ENCODE results near the gene RNF34. TPM values are rescaled to one million over a fixed set of nuclear protein-coding genes. Genes with fewer than 3 reads are reported as not detected.

Gene RNF34
- total and polyA plus RNA-seq, 4 experiments from 2014 or later: 61.3 to 95.3 (median 86.7) TPM

GRCh38 chr12:121436706-121437105 lies 36.8 kb downstream of the RNF34 start:
- Histone ChIP-seq H3K27ac (ENCODE audit: low read depth, low read length) (no peak overlapping the region), H3K9me3 (ENCODE audit: control insufficient read depth in 1 of 2, low read length in 2 of 2) (no peaks in the 10 kb centered on the region), H3K4me1 (ENCODE audit: insufficient read depth, low read length) (no peaks in the 10 kb centered on the region), H3K27me3 (ENCODE audit: insufficient read depth, low read length) (no peaks in the 10 kb centered on the region), H3K4me3 (ENCODE audit: low read length in 2 of 2) (no peak overlapping the region), H3K36me3 (ENCODE audit: insufficient read depth, low read length) (peaks cover 41% of the 10 kb centered on the region)
- Mint-ChIP-seq H3K4me1 (peaks cover 0 to 6% (median 1%) of the 10 kb centered on the region in 4 donors), H3K27ac (peak overlapping the region in 3 of 7 donors; percentile 4 to 82 (median 61)), H3K36me3 (peaks cover 54 to 79% of the 10 kb centered on the region in 2 donors), H3K4me3 (no peak overlapping the region), H3K9me3 (peaks cover 0 to 4% (median 0%) of the 10 kb centered on the region in 8 donors), H3K27me3 (no peaks in the 10 kb centered on the region)
- ChIA-PET CTCF (ENCODE audit: partially characterized antibody) (interaction anchor here (1.1 kb wide), 1 partner anchor 31 kb away, joined by 3 read pairs; no protein-coding TSS in a partner anchor), POLR2A (ENCODE audit: partially characterized antibody) (no interaction called here)
- intact Hi-C loops (cut with micrococcal nuclease): no loop called here
- no peak for DNase-seq

DNA sequence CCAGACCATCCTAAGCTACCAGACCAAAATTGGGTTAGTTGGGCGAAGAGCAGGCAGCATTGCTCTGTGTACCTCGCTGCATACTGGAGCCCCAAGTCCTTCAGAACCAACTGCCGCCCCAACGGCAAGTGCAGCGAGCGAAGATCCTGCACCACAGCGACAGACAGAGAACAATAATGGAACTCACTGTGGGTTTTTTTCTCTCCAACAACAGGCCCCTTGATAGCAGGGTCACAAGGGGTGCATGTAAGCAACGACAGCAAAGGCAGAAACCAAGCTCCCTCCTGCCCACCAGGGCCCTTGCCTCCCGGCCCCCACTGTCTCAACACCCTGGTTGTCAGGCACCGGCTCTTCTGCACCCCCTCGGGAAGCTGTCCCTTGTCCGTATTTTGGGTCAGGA lies 39.0 kb downstream of the RNF34 start:
- H3K4me3 Mint-ChIP-seq: no peak overlapping the region
- no peak overlapping the region for H3K4me3 ChIP-seq (ENCODE audit: low read length in 2 of 2)
- H3K27ac Mint-ChIP-seq: peak overlapping the region in 1 of 7 donors; percentile 23
- H3K9me3 ChIP-seq (ENCODE audit: control insufficient read depth in 1 of 2, low read length in 2 of 2): no peaks in the 10 kb centered on the region
- no peaks in the 10 kb centered on the region for H3K27me3 ChIP-seq (ENCODE audit: insufficient read depth, low read length)
- no peak overlapping the region for H3K27ac ChIP-seq (ENCODE audit: low read depth, low read length)
- H3K36me3 ChIP-seq (ENCODE audit: insufficient read depth, low read length): peaks cover 37% of the 10 kb centered on the region
- no peaks in the 10 kb centered on the region for H3K4me1 ChIP-seq (ENCODE audit: insufficient read depth, low read length)
- no peak for DNase-seq
- intact Hi-C loops (cut with micrococcal nuclease): no loop called here
- H3K27me3 Mint-ChIP-seq: no peaks in the 10 kb centered on the region
- peaks cover 0 to 6% (median 3%) of the 10 kb centered on the region in 4 donors for H3K4me1 Mint-ChIP-seq
- ChIA-PET CTCF (ENCODE audit: partially characterized antibody) (interaction anchor here (1.0 kb wide), 2 partner anchors 60 to 103 kb away, joined by 3 to 7 read pairs; no protein-coding TSS in a partner anchor), POLR2A (ENCODE audit: partially characterized antibody) (interaction anchor here (0.9 to 1.3 kb wide), 2 partner anchors 38 to 42 kb away, joined by 3 to 7 read pairs; no protein-coding TSS in a partner anchor)
- peaks cover 0 to 4% (median 0%) of the 10 kb centered on the region in 8 donors for H3K9me3 Mint-ChIP-seq
- peaks cover 49 to 68% of the 10 kb centered on the region in 2 donors for H3K36me3 Mint-ChIP-seq

DNA sequence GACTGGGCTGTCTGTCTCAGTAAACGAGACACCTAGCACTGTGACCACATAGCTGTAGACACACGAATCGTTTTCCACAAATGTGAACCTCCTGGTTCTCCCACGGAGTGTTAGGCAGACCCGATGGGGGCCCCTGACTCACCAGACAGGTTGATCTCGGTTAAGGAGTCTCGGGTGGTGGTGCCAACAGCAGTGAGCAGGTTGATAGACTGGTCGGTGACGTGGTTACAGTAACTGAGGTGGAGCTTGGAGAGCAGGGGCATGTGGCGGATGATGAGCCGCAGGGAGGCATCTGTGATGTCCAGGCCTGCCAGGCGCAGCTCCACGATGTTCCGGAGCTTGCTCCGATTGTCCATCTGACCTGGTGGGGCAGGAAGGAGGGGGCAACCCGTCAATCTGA lies 39.8 kb downstream of the RNF34 start:
- Mint-ChIP-seq H3K9me3 (peaks cover 0 to 4% (median 0%) of the 10 kb centered on the region in 8 donors), H3K27ac (peak overlapping the region in 2 of 7 donors; percentile 35 to 76), H3K4me3 (no peak overlapping the region), H3K36me3 (peaks cover 49 to 72% of the 10 kb centered on the region in 2 donors), H3K27me3 (no peaks in the 10 kb centered on the region), H3K4me1 (peaks cover 0 to 6% (median 3%) of the 10 kb centered on the region in 4 donors)
- Histone ChIP-seq H3K36me3 (ENCODE audit: insufficient read depth, low read length) (peaks cover 44% of the 10 kb centered on the region), H3K4me3 (ENCODE audit: low read length in 2 of 2) (no peak overlapping the region), H3K4me1 (ENCODE audit: insufficient read depth, low read length) (no peaks in the 10 kb centered on the region), H3K27me3 (ENCODE audit: insufficient read depth, low read length) (no peaks in the 10 kb centered on the region), H3K27ac (ENCODE audit: low read depth, low read length) (no peak overlapping the region), H3K9me3 (ENCODE audit: control insufficient read depth in 1 of 2, low read length in 2 of 2) (no peaks in the 10 kb centered on the region)
- ChIA-PET CTCF (ENCODE audit: partially characterized antibody) (no interaction called here), POLR2A (ENCODE audit: partially characterized antibody) (interaction anchor here (0.5 to 1.3 kb wide), 2 partner anchors 26 to 38 kb away, joined by 3 to 7 read pairs; no protein-coding TSS in a partner anchor)
- intact Hi-C loops (cut with micrococcal nuclease): no loop called here
- DNase-seq: no peak

- CTCF ChIA-PET (ENCODE audit: partially characterized antibody): interaction anchor here (1.0 to 5.6 kb wide), 2 partner anchors 17 to 107 kb away, joined by 3 to 93 read pairs; no protein-coding TSS in a partner anchor
- Histone ChIP-seq H3K27ac (ENCODE audit: low read depth, low read length) (no peak overlapping the region), H3K4me1 (ENCODE audit: insufficient read depth, low read length) (no peaks in the 10 kb centered on the region), H3K36me3 (ENCODE audit: insufficient read depth, low read length) (peaks cover 52% of the 10 kb centered on the region), H3K4me3 (ENCODE audit: low read length in 2 of 2) (no peak overlapping the region), H3K27me3 (ENCODE audit: insufficient read depth, low read length) (no peaks in the 10 kb centered on the region), H3K9me3 (ENCODE audit: control insufficient read depth in 1 of 2, low read length in 2 of 2) (no peaks in the 10 kb centered on the region)
- no peak for DNase-seq
- H3K27me3 Mint-ChIP-seq: no peaks in the 10 kb centered on the region
- peaks cover 0 to 6% (median 3%) of the 10 kb centered on the region in 4 donors for H3K4me1 Mint-ChIP-seq
- H3K4me3 Mint-ChIP-seq: no peak overlapping the region
- intact Hi-C loops (cut with micrococcal nuclease): no loop called here
- no peak overlapping the region for H3K27ac Mint-ChIP-seq
- POLR2A ChIA-PET (ENCODE audit: partially characterized antibody): no interaction called here
- H3K9me3 Mint-ChIP-seq: peaks cover 0 to 4% (median 0%) of the 10 kb centered on the region in 8 donors
- H3K36me3 Mint-ChIP-seq: peaks cover 43 to 68% of the 10 kb centered on the region in 2 donors
Observed at GRCh38 chr12:121440768-121441167, 40.9 kb downstream of the RNF34 start.

GRCh38 chr12:121441555-121441954 lies 41.6 kb downstream of the RNF34 start:
- Histone ChIP-seq H3K4me1 (ENCODE audit: insufficient read depth, low read length) (no peaks in the 10 kb centered on the region), H3K9me3 (ENCODE audit: control insufficient read depth in 1 of 2, low read length in 2 of 2) (no peaks in the 10 kb centered on the region), H3K27me3 (ENCODE audit: insufficient read depth, low read length) (no peaks in the 10 kb centered on the region), H3K27ac (ENCODE audit: low read depth, low read length) (no peak overlapping the region), H3K4me3 (ENCODE audit: low read length in 2 of 2) (no peak overlapping the region), H3K36me3 (ENCODE audit: insufficient read depth, low read length) (peaks cover 52% of the 10 kb centered on the region)
- H3K36me3 Mint-ChIP-seq: peaks cover 35 to 63% of the 10 kb centered on the region in 2 donors
- H3K4me3 Mint-ChIP-seq: peak overlapping the region in 1 of 8 donors; percentile 44
- peak overlapping the region in 1 of 7 donors; percentile 8 for H3K27ac Mint-ChIP-seq
- POLR2A ChIA-PET (ENCODE audit: partially characterized antibody): no interaction called here
- DNase-seq: no peak
- CTCF ChIA-PET (ENCODE audit: partially characterized antibody): interaction anchor here (0.7 to 5.6 kb wide), 9 partner anchors 10 to 381 kb away, joined by 3 to 93 read pairs (median 12); partner anchors contain the start of gene RNF34
- intact Hi-C loops (cut with micrococcal nuclease): no loop called here
- peaks cover 0 to 8% (median 3%) of the 10 kb centered on the region in 4 donors for H3K4me1 Mint-ChIP-seq
- H3K9me3 Mint-ChIP-seq: peaks cover 0 to under 1% (median 0%) of the 10 kb centered on the region in 8 donors
- H3K27me3 Mint-ChIP-seq: no peaks in the 10 kb centered on the region

- Histone ChIP-seq H3K4me1 (ENCODE audit: insufficient read depth, low read length) (no peaks in the 10 kb centered on the region), H3K27me3 (ENCODE audit: insufficient read depth, low read length) (no peaks in the 10 kb centered on the region), H3K36me3 (ENCODE audit: insufficient read depth, low read length) (peaks cover 52% of the 10 kb centered on the region), H3K9me3 (ENCODE audit: control insufficient read depth in 1 of 2, low read length in 2 of 2) (no peaks in the 10 kb centered on the region), H3K4me3 (ENCODE audit: low read length in 2 of 2) (no peak overlapping the region), H3K27ac (ENCODE audit: low read depth, low read length) (no peak overlapping the region)
- Mint-ChIP-seq H3K9me3 (no peaks in the 10 kb centered on the region), H3K4me1 (peaks cover 0 to 5% (median 3%) of the 10 kb centered on the region in 4 donors), H3K27me3 (no peaks in the 10 kb centered on the region), H3K36me3 (peaks cover 27 to 58% of the 10 kb centered on the region in 2 donors), H3K27ac (no peak overlapping the region), H3K4me3 (no peak overlapping the region)
- intact Hi-C loops (cut with micrococcal nuclease): no loop called here
- POLR2A ChIA-PET (ENCODE audit: partially characterized antibody): interaction anchor here (0.7 to 1.5 kb wide), 3 partner anchors 25 to 41 kb away, joined by 3 to 6 read pairs (median 5); no protein-coding TSS in a partner anchor
- DNase-seq: no peak
- CTCF ChIA-PET (ENCODE audit: partially characterized antibody): interaction anchor here (0.6 to 5.6 kb wide), 33 partner anchors 10 to 662 kb away, joined by 3 to 93 read pairs (median 6); partner anchors contain the start of gene RNF34
Observed at GRCh38 chr12:121442028-121442948, 42.4 kb downstream of the RNF34 start.
